HepG2 (cell line): ENCODE data around the gene CCDC57. TPM values are rescaled to one million over a fixed set of nuclear protein-coding genes. Genes with fewer than 3 reads are reported as not detected.

ENCODE experiments used
- ARID2 ChIP-seq: sonication (generic); formaldehyde crosslinking; IDR thresholded peaks from 2 replicates; pipeline ENCODE4 v1.8.1; 2022; ENCODE audit warnings: mild to moderate bottlenecking, missing genetic modification reagents, borderline replicate concordance
- FOXA1 ChIP-seq, 2 experiments: fragments of 450-650 bp in 1 of 2; sonication (generic) in 1 of 2; formaldehyde crosslinking in 1 of 2; IDR thresholded peaks; 2 replicates each; pipeline versions ENCODE4 v1.4.0 to v1.6.1; 2016 to 2020; ENCODE audit warnings: missing genetic modification reagents in 1 of 2
- FOXJ3 ChIP-seq: sonication (generic); formaldehyde crosslinking; IDR thresholded peaks from 2 replicates; pipeline ENCODE4 v1.4.0; 2020; ENCODE audit warnings: missing genetic modification reagents, mild to moderate bottlenecking, borderline replicate concordance
- HDAC1 ChIP-seq: sonication (generic); formaldehyde crosslinking; IDR thresholded peaks from 2 replicates; pipeline ENCODE4 v1.5.1; 2020; ENCODE audit warnings: mild to moderate bottlenecking, missing genetic modification reagents
- HNF4A ChIP-seq: sonication (generic); formaldehyde crosslinking; IDR thresholded peaks from 2 replicates; pipeline ENCODE4 v1.4.0; 2020; ENCODE audit warnings: missing genetic modification reagents
- NR2F1 ChIP-seq, 2 experiments: fragments of 450-650 bp in 1 of 2; formaldehyde crosslinking in 1 of 2; IDR thresholded peaks; 2 replicates each; pipeline versions ENCODE4 v1.5.0 to v1.6.1; 2016 to 2020; ENCODE audit warnings: mild to moderate bottlenecking in 1 of 2, missing compliant biosample characterization in 1 of 2, missing genetic modification reagents in 1 of 2, moderate library complexity in 1 of 2
- RBFOX2 ChIP-seq: fragments of 200-400 bp; formaldehyde crosslinking; IDR thresholded peaks from 2 replicates; pipeline ENCODE4 v1.6.1; 2017; ENCODE audit warnings: low read depth, mild to moderate bottlenecking, low read length
- REST ChIP-seq, 2 experiments: IDR thresholded peaks; 2 replicates each; pipeline ENCODE4 v1.6.1; 2011 to 2012; ENCODE audit warnings: low read length in 2 of 2, borderline replicate concordance in 1 of 2, low read depth in 1 of 2, mild to moderate bottlenecking in 1 of 2, moderate library complexity in 1 of 2
- SKIL ChIP-seq: sonication (generic); formaldehyde crosslinking; IDR thresholded peaks from 2 replicates; pipeline ENCODE4 v1.8.0; 2022; ENCODE audit warnings: missing genetic modification reagents, mild to moderate bottlenecking, moderate library complexity, borderline replicate concordance
- SP4 ChIP-seq: sonication (generic); formaldehyde crosslinking; IDR thresholded peaks from 2 replicates; pipeline ENCODE4 v1.8.1; 2023; ENCODE audit warnings: mild to moderate bottlenecking, missing genetic modification reagents
- YEATS4 ChIP-seq: sonication (generic); formaldehyde crosslinking; IDR thresholded peaks from 2 replicates; pipeline ENCODE4 v1.4.0; 2020; ENCODE audit warnings: missing genetic modification reagents, borderline replicate concordance
- ZBTB7B ChIP-seq: sonication (generic); formaldehyde crosslinking; IDR thresholded peaks from 2 replicates; pipeline ENCODE4 v1.4.0; 2020; ENCODE audit warnings: missing genetic modification reagents
- ZFY ChIP-seq: sonication (generic); formaldehyde crosslinking; IDR thresholded peaks from 2 replicates; pipeline ENCODE4 v1.4.0; 2020; ENCODE audit warnings: missing genetic modification reagents
- ZFYVE20 ChIP-seq: sonication (generic); formaldehyde crosslinking; IDR thresholded peaks from 2 replicates; pipeline ENCODE4 v1.8.0; 2023; ENCODE audit warnings: low read depth, mild to moderate bottlenecking, moderate library complexity, missing genetic modification reagents, borderline replicate concordance
- ZNF230 ChIP-seq: sonication (generic); formaldehyde crosslinking; IDR thresholded peaks from 2 replicates; pipeline ENCODE4 v1.4.0; 2020; ENCODE audit warnings: mild to moderate bottlenecking, missing genetic modification reagents
- ZNF235 ChIP-seq: sonication (generic); formaldehyde crosslinking; IDR thresholded peaks from 2 replicates; pipeline ENCODE4 v1.8.1; 2023; ENCODE audit warnings: mild to moderate bottlenecking, missing genetic modification reagents, borderline replicate concordance
- ZNF335 ChIP-seq: sonication (generic); formaldehyde crosslinking; IDR thresholded peaks from 2 replicates; pipeline ENCODE4 v1.4.0; 2020; ENCODE audit warnings: missing genetic modification reagents
- ZNF510 ChIP-seq: sonication (generic); formaldehyde crosslinking; IDR thresholded peaks from 2 replicates; pipeline ENCODE4 v1.4.0; 2020; ENCODE audit warnings: low read depth, mild to moderate bottlenecking, missing genetic modification reagents
- ZNF550 ChIP-seq: sonication (generic); formaldehyde crosslinking; IDR thresholded peaks from 2 replicates; pipeline ENCODE4 v1.4.0; 2020; ENCODE audit warnings: mild to moderate bottlenecking, missing genetic modification reagents, borderline replicate concordance
- ZNF574 ChIP-seq: sonication (generic); formaldehyde crosslinking; IDR thresholded peaks from 2 replicates; pipeline ENCODE4 v1.4.0; 2020; ENCODE audit warnings: missing genetic modification reagents
- ZNF598 ChIP-seq: sonication (generic); formaldehyde crosslinking; IDR thresholded peaks from 2 replicates; pipeline ENCODE4 v1.5.1; 2020; ENCODE audit warnings: mild to moderate bottlenecking, missing genetic modification reagents, borderline replicate concordance
- polyA plus RNA-seq, 8 experiments: library from polyadenylated mRNA; depleted of rRNA in 3 of 8; stranded (reverse) in 7 of 8; unstranded in 1 of 8; fragments of >200 nt; fragmentation: Illumina TruSeq in 4 of 8; extraction: Trizol in 4 of 8; gene quantifications; 2 replicates each; pipeline versions ENCODE4 v1.2.1 to v1.2.3, GENCODE V29; 2011 to 2016; ENCODE audit warnings: low read depth in 4 of 8, missing spikeins in 1 of 8, mixed read lengths in 1 of 8; ENCODE audit not compliant: insufficient read depth in 1 of 8
- total RNA-seq, 5 experiments: library from RNA; depleted of rRNA; stranded (reverse); fragments of >200 nt; fragmentation: Illumina TruSeq; extraction: Trizol; gene quantifications; 2 replicates each; pipeline ENCODE4 v1.2.3, GENCODE V29; 2016; ENCODE audit warnings: low read depth in 1 of 5

CCDC57 gene
- total and polyA plus RNA-seq, 2 of the 13 experiments (the other 11 are each of a cell fraction or from before 2014, with no cell fraction given), result 59.3 to 59.9 TPM

GRCh38 chr17:82242698-82242976 lies 30.0 kb upstream of the CCDC57 start (continued):
- TF ChIP-seq ZNF574 (CRISPR knock-in tag), result peak; percentile 5; the same call in 1 of the 2 replicates
- peak; percentile 47; the same call in 1 of the 2 replicates for TF ChIP-seq FOXJ3 (CRISPR knock-in tag)
- TF ChIP-seq REST (IDR thresholded peaks at IDR 0.05; ENCODE audit: borderline replicate concordance in 1 of 2, low read depth in 1 of 2, low read length in 2 of 2), result no peak
- TF ChIP-seq ZNF598 (CRISPR knock-in tag), result 0 out of 2 replicates have a peak, but pooled peaks have one; percentile 4
- no peak for TF ChIP-seq ZNF510 (CRISPR knock-in tag)
- peak; percentile 56; the same call in 1 of the 2 replicates for TF ChIP-seq ARID2 (CRISPR knock-in tag)
- TF ChIP-seq RBFOX2, result peak; percentile 69
- TF ChIP-seq ZNF235 (CRISPR knock-in tag), result peak; percentile 55; the same call in 1 of the 2 replicates
- TF ChIP-seq HNF4A (CRISPR knock-in tag), result no peak
- TF ChIP-seq SP4 (CRISPR knock-in tag), result 0 out of 2 replicates have a peak, but pooled peaks have one; percentile 4
- TF ChIP-seq HDAC1 (CRISPR knock-in tag), result no peak
- TF ChIP-seq NR2F1 (CRISPR knock-in tag; IDR thresholded peaks at IDR 0.05), result 0 out of 4 replicates have a peak, but pooled peaks of 1 of the 2 experiments have one; percentile 25
- TF ChIP-seq ZFY (CRISPR knock-in tag), result 0 out of 2 replicates have a peak, but pooled peaks have one; percentile 18
- TF ChIP-seq ZNF230, result no peak
- TF ChIP-seq YEATS4 (CRISPR knock-in tag), result 0 out of 2 replicates have a peak, but pooled peaks have one; percentile 65
- TF ChIP-seq ZNF335 (CRISPR knock-in tag), result peak; percentile 17; the same call in 1 of the 2 replicates
- 0 out of 2 replicates have a peak, but pooled peaks have one; percentile 7 for TF ChIP-seq SKIL
- 0 out of 2 replicates have a peak, but pooled peaks have one; percentile 10 for TF ChIP-seq ZNF550 (CRISPR knock-in tag)
- no peak for TF ChIP-seq ZFYVE20
- TF ChIP-seq ZBTB7B (CRISPR knock-in tag), result 0 out of 2 replicates have a peak, but pooled peaks have one; percentile 35
- no peak for TF ChIP-seq FOXA1 (IDR thresholded peaks at IDR 0.05)
- TF ChIP-seq FOXA1 (CRISPR knock-in tag; IDR thresholded peaks at IDR 0.05), result peak; percentile 1; the same call in 1 of the 2 replicates
